Stimulated activated CD8-positive, alpha-beta memory T cell treated with anti-CD3 and anti-CD28 coated beads, Interleukin-4, amount 100 ng/mL, for 1 hour (primary cell): ENCODE data around the gene YRDC.
A peak's percentile ranks its signal among the peaks of the same experiment; 100 is the strongest.

Experiments
- DNase-seq, 2 donors: peaks; one replicate each; pipeline ENCODE4 v3.0.0-alpha.2; 2020; ENCODE audit warnings: low read depth in 2 of 2, low spot score in 1 of 2

The YRDC gene

GRCh38 chr1:37807555-37808368 lies at the start of gene YRDC, which contains the start of gene C1orf122:
Gene YRDC (minus strand): TSS chr1:37808208. CDS start chr1:37808180, 28 bp downstream.
Gene C1orf122 (plus strand): TSS chr1:37807790. CDS start chr1:37808405, 615 bp downstream.
- DNase-seq = peak; percentile 85

- DNase-seq = no peak
These were observed 46.4 kb upstream of the YRDC start for GRCh38 chr1:37854406-37854805.

- DNase-seq = no peak
These were observed 45.1 kb upstream of the YRDC start for GRCh38 chr1:37853157-37853556.

- DNase-seq = no peak
These were observed 43.8 kb upstream of the YRDC start for GRCh38 chr1:37851782-37852210.

GRCh38 chr1:37851262-37851661 lies 43.3 kb upstream of the YRDC start:
- DNase-seq = no peak

GRCh38 chr1:37850352-37850955 lies 42.4 kb upstream of the YRDC start:
- DNase-seq = no peak

GRCh38 chr1:37849480-37849879 lies 41.5 kb upstream of the YRDC start:
- DNase-seq = no peak

- no peak for DNase-seq
These were observed 38.8 kb upstream of the YRDC start for GRCh38 chr1:37846647-37847339.

GRCh38 chr1:37845786-37846185 lies 37.8 kb upstream of the YRDC start:
- no peak for DNase-seq

- DNase-seq = no peak
These were observed 37.1 kb upstream of the YRDC start for GRCh38 chr1:37845049-37845646.

GRCh38 chr1:37844536-37844935 lies 36.5 kb upstream of the YRDC start:
- no peak for DNase-seq

- DNase-seq = no peak
These were observed 33.6 kb upstream of the YRDC start for GRCh38 chr1:37841652-37842051.

- DNase-seq = no peak
These were observed 32.7 kb upstream of the YRDC start for GRCh38 chr1:37840711-37841110.

- no peak for DNase-seq
These were observed 31.7 kb upstream of the YRDC start for GRCh38 chr1:37839676-37840075.

GRCh38 chr1:37836788-37837187 lies 28.8 kb upstream of the YRDC start:
- no peak for DNase-seq

- DNase-seq = no peak
These were observed 23.8 kb upstream of the YRDC start for GRCh38 chr1:37831809-37832208.

- DNase-seq = no peak
These were observed 23.1 kb upstream of the YRDC start for GRCh38 chr1:37831109-37831508.

- no peak for DNase-seq
These were observed 20.5 kb upstream of the YRDC start for GRCh38 chr1:37828410-37829074.

- DNase-seq = no peak
These were observed 17.5 kb upstream of the YRDC start for GRCh38 chr1:37825506-37825905.

GRCh38 chr1:37824001-37824400 lies 16.0 kb upstream of the YRDC start:
- DNase-seq = no peak
